NCI-H2196 (cell line): ENCODE results near the gene CLRN3.

Source experiments
- DNase-seq: peaks from one replicate; lab custom pipeline; 2025; ENCODE audit not compliant: unreplicated experiment; lab: John Stamatoyannopoulos, UW

Gene CLRN3, protein sequence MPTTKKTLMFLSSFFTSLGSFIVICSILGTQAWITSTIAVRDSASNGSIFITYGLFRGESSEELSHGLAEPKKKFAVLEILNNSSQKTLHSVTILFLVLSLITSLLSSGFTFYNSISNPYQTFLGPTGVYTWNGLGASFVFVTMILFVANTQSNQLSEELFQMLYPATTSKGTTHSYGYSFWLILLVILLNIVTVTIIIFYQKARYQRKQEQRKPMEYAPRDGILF

GRCh38 chr10:127892743-127893142, at the start of gene CLRN3:
Gene CLRN3 (minus strand): TSS chr10:127892941. CDS start chr10:127892784, 157 bp downstream.
- no peak for DNase-seq

- DNase-seq = no peak
Observed at GRCh38 chr10:127940866-127941640, 48.3 kb upstream of the CLRN3 start.

DNA sequence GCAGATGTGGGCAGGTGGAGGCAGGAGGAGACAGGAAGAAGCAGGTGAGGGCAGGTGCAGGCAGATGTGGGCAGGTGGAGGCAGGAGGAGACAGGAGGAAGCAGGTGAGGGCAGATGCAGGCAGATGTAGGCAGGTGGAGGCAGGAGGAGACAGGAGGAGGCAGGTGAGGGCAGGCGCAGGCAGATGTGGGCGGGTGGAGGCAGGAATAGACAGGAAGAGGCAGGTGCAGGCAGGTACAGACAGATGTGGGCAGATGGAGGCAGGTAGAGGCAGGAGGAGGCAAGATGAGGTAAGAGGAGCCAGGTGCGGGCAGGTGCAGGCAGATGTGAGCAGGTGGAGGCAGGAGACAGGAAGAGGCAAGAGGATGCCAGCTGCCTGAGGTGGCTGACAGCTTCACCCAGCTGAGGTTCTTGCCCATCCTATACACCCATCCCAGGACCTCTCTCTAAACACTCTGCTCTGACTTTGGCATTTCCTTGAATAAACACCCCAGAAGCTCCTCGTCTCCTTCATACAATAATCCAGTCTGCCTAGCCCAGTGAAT, 47.1 kb upstream of the CLRN3 start:
- DNase-seq = no peak

DNA sequence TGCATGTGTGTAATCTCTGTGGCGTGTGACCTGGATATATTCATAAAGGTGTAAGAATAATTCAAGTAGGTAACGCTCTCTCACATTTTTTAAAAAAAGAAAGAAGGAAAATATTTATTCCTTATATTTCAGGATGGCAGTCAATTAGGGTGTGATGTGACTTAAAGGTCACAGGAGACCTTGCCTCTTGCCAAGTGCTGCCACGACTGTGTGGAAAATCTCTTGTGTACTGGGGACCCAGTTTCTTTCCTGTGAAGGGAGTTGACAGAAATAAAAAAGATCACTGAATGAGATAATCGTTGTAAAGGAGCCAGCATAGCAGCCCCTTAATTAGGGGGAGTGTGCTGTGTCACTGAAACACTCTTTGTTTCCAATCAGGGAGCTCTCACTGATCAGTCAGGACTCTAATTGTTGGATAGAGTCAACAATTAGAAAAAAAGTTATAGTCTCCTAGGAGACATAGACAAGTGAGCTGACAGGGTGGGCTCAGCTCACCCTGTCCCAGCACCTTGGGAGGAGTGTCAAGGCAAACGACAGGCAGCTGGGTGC, 45.2 kb upstream of the CLRN3 start:
- no peak for DNase-seq

GRCh38 chr10:127937069-127937468, 44.3 kb upstream of the CLRN3 start:
- DNase-seq = no peak

DNA sequence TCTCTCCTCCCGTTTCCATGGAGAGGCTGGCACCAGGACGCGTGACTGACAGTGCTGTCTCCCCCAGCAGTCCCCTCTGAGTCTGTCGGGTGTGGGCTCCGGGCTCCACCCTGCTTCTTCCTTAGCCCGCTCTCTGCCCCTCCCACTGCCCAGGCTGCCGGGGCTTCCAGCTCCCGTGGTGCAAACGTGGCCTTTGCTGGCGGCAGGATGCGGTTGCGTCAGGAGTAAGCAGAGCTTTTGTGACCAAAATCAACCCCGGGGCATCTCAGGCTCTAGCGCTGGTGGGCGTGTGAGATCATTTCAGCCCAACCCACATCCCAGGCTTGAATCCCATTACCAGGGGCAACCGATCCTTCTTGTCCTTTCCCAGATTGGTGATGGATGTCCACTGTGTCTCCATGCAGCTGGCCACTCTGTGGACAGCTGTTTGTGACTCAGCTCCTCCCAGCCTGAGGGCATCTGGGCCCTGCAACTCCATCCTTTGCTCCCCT, 42.4 kb upstream of the CLRN3 start:
- no peak for DNase-seq

DNA sequence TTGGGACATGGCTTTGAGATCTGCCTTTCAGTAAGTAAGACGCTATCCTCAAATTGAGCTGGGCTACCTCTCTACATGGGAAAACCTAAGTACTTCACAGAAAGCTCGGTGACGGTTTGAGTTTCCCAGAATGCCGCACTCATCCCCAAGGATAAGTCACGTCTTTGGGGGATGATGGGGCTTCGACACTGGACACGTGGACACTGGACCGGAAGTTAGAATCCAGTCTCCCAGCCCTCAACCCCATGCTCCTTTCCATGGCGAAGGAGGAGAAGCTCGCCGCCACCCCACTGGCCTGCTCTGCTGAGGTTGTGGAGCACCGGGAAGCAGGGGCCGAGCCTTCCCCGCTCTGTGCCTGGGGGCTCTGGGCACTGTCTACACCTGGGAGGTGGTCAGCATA, 41.6 kb upstream of the CLRN3 start:
- no peak for DNase-seq

DNA sequence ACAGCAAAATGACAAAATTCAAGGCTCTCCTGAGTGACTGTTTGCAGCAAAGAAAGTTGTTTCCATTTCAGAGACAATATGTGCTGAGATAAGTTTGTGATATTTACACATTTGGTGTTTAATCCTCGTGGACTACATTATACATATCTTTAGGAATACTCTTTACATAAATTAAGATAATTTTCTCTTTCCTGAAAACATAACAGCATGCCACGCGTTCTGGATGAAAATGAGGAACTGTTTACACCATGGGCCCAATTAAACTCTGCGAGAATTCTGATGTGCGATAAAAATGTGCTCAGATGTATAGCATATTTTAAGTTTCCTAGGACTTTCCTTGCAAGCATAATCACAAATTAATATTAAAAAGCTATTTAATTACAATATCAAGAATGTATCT, 40.5 kb upstream of the CLRN3 start:
- DNase-seq = no peak

- DNase-seq = no peak
Observed at GRCh38 chr10:127932521-127933270, 40.0 kb upstream of the CLRN3 start.

- no peak for DNase-seq
Observed at GRCh38 chr10:127928021-127928806, 35.5 kb upstream of the CLRN3 start.

GRCh38 chr10:127926455-127926854, 33.7 kb upstream of the CLRN3 start:
- DNase-seq = no peak

DNA sequence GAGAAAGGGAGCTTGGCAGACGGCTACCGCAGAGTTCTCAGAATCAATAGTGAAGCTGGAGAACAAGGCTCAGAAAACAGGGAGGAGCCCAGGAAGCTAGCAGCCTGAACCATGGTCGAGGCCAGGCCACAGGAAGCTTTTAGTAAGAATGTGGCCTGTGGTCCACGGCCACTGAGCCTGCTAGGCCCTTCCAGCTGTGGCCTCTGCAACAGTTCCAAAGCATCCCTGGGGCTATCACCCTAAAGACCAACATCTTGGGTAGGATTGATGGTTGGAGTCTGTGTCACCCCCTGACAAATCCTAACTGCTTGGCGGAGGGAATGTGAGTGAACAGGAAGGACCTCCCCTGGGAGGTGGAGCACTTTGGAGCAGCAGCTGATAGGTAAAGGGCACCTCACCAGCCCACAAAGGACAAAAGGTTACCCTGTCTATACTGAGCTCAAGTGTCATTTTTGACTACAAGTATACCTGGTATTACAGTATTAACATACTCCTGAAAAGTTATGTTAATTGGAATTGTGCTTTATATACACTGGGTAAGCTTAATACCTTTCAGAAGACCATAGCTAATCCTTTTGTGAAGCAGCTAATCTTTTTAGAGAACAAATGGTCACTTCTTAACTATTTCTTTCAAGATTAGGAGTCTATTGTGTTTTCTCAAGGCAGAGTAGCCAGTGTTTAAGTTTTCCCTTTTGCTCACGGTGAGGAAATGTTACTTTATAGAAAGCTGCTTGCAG, 32.9 kb upstream of the CLRN3 start:
- DNase-seq = no peak

DNA sequence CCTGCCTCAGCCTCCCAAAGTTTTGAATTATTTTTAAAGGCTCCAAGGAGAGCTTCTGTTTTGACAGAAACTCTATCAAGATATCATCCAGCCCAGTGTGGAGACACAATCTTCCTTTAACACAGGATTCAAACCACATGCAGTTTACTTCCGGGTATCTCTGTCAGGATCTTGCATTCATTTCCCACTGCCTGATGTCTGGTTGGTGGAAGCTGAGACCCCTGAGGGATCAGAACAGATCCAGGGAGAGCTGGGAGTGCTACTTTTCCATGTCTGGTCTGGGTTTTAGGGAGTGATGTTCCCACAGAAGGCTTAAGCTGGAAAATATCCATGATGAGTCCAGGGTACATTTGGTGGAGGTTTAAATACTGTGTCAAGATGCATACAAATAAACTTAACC, 30.9 kb upstream of the CLRN3 start:
- DNase-seq = no peak

DNA sequence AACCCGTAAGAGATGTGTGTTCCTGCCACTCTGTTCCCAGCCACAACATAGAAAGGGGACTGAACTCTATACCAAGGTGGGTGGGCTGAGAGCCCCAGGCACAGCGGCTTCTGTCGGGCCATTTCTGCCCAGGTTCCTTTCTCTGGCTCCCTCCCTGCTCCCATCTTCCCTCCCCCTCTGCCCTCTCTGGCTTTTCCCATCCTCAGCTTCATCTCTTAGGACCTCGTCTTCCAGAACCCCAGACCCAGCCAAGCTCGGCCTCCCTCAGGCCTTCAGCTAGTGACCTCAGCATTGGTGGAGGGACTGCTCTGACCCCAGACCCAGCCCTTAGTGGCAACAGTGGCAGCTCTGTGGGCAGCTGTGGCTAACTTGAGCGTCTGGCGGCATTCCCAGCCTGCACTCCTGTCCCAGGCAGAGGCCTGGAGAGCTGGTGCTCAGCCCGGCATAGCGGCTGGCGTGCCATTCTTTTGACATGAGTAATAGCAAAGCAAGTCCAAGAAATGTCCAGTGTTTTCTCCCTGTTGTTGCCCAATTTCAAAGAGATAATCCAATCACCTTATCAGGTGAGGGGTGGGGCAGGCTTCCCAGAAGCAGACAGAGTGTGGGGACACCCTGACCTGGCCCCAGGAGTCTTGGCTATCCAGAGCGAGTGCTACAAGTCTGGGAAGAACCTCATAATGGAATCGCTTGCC, 30.1 kb upstream of the CLRN3 start:
- no peak for DNase-seq

DNA sequence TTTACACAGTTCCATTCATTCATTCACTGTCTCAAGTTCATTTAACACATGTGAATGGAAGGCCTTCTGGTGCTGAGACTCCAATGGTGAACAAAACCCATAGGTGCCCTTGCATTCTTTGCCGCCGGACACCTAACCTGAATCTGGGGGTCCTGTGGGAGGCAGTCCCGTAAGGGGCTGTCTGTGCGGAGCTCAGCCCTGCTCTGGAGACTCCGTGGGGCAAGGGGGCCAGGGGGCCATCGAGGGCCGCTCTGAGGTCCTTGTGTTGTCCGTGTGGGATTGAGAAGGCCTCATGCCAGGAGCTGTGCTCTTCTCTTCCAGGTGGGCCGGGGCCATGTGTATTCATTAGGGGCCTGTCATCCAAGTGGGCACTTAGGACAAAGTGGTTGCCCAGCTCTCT, 29.5 kb upstream of the CLRN3 start:
- no peak for DNase-seq

DNA sequence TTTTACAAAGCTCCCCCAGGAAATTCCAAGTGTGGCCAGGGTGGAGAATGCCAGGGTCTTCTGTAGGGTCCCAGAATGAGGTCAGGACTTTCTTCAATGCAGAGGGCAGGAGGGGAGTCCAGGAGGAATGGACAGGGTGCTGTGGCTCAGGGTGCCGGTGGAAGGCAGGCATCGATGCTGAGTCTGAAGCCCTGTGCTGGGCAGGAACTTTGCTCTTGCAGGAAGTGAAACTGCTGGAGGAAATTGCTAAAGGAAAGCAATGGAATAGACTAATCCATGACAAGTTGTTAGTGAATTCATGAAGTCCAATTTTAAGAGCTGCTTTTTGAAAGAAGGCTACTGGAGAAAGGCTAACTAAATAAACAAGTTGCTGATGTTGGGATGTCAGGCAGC, 29.0 kb upstream of the CLRN3 start:
- DNase-seq = no peak

GRCh38 chr10:127921075-127921752, 28.5 kb upstream of the CLRN3 start:
- no peak for DNase-seq

GRCh38 chr10:127920306-127921074, 27.7 kb upstream of the CLRN3 start:
- DNase-seq = no peak
